ENCODE data around the gene COL25A1.

DNA sequence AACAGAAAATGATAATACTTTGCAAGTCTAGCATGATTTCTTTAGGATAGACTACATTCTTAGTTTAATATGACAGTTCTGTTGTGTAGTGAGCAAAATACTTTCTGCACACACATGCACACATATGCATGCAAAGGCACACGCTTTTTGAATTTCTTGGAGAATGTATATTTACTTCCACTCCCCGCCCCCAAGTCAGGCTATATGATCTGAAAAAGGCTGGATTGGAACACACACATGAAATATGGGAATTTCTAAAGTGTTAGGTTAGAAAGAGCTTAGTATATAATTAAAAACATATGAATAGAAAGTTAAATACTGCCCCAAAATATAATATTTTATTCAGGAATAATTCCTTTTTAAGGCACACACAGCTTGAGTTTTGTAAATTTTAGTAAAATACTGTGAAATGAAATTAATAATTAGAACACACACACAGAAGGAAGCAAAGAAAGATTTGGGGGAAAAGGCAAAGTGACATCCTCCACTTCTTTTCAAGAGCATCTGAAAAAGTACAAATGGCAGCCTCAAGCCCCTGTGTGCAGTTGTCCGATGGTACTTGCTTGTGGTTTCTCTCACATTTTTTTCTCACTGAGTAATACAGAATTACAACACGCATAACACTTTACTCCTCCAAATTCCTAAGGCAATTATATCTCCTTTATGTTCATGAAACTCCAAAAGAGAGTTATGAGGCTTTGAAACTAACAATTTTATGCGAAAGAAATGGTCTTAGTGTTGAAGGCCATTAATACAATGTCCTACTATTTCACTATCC lies 310.7 kb downstream of the COL25A1 start:
- TF ChIP-seq, protein P1, sequence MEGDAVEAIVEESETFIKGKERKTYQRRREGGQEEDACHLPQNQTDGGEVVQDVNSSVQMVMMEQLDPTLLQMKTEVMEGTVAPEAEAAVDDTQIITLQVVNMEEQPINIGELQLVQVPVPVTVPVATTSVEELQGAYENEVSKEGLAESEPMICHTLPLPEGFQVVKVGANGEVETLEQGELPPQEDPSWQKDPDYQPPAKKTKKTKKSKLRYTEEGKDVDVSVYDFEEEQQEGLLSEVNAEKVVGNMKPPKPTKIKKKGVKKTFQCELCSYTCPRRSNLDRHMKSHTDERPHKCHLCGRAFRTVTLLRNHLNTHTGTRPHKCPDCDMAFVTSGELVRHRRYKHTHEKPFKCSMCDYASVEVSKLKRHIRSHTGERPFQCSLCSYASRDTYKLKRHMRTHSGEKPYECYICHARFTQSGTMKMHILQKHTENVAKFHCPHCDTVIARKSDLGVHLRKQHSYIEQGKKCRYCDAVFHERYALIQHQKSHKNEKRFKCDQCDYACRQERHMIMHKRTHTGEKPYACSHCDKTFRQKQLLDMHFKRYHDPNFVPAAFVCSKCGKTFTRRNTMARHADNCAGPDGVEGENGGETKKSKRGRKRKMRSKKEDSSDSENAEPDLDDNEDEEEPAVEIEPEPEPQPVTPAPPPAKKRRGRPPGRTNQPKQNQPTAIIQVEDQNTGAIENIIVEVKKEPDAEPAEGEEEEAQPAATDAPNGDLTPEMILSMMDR (IDR thresholded peaks at IDR 0.05) = no peak
- TF ChIP-seq POLR2A (IDR thresholded peaks at IDR 0.05) = no peak
